IPS-18a (cell line): ENCODE data around the gene PRKAR1B.

ENCODE experiments used
- H3K27ac ChIP-seq: one replicate; pipeline ENCODE4 v1.5.1; 2013; ENCODE audit warnings: low read length
- H3K27me3 ChIP-seq: one replicate; pipeline ENCODE4 v1.6.1; 2013; ENCODE audit warnings: mild to moderate bottlenecking, low read length; ENCODE audit not compliant: control insufficient read depth, insufficient read depth
- H3K36me3 ChIP-seq: one replicate; pipeline ENCODE4 v1.6.1; 2013; ENCODE audit warnings: low read depth, low read length; ENCODE audit not compliant: control insufficient read depth
- H3K4me1 ChIP-seq: one replicate; pipeline ENCODE4 v1.6.1; 2013; ENCODE audit warnings: low read depth, low read length; ENCODE audit not compliant: control insufficient read depth
- H3K4me3 ChIP-seq: one replicate; pipeline ENCODE4 v1.5.1; 2013; ENCODE audit warnings: low read length
- H3K9ac ChIP-seq: one replicate; pipeline ENCODE4 v1.6.1; 2013; ENCODE audit warnings: mild to moderate bottlenecking, low read length, moderate library complexity
- H3K9me3 ChIP-seq: one replicate; pipeline ENCODE4 v1.6.1; 2013; ENCODE audit warnings: low read depth, low read length; ENCODE audit not compliant: control insufficient read depth

PRKAR1B gene

DNA sequence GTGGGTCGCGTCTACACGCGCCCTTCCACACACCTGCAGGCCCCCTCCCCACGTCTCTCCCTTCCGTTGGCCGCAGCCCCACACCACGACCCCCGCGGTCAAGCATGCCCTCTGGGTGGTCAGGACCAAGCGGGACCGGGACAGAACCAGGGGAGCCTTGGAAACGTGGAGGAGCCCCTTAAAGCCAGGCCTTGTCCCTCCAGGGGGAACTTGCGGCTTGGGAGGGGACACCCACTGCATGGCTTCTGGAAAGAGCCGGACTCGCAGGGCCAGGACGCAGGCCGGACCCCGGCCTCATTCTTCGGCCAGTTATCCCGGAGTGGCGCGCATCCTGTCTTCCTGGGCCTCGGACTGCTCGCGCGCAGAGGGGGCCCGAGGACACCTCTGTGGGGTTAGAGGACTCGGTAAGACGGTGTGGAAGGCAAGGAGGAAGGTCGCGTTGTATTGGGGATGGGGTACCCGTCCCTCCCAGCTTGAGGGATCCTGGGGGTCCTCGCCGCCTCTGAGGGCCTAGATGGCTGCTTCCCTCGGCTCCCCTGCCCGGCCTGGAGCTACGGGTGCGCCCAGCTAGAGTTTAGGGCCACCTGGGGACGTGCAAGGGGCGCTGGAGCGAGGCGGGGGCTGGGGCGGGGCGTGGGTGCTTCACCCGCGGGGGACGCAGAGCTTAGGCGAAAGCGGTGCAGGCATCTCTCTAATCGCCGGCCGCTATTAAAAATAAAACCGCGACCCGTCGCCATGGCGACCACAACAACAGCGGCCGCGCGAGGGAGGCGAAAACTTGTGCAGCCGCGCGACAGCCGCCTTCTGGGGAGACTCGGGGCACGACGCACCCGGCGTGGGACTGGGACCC lies 205.6 kb downstream of the PRKAR1B start:
- peak overlapping the region; percentile 48 for H3K4me3 ChIP-seq
- peak overlapping the region; percentile 50 for H3K9ac ChIP-seq
- no peaks in the 10 kb centered on the region for H3K36me3 ChIP-seq
- peaks cover 3% of the 10 kb centered on the region for H3K4me1 ChIP-seq
- H3K27ac ChIP-seq, result no peak overlapping the region
- H3K9me3 ChIP-seq, result no peaks in the 10 kb centered on the region
- peaks cover 69% of the 10 kb centered on the region for H3K27me3 ChIP-seq

- peaks cover 3% of the 10 kb centered on the region for H3K4me1 ChIP-seq
- no peaks in the 10 kb centered on the region for H3K36me3 ChIP-seq
- H3K27ac ChIP-seq, result no peak overlapping the region
- H3K4me3 ChIP-seq, result peak overlapping the region; percentile 48
- no peaks in the 10 kb centered on the region for H3K9me3 ChIP-seq
- no peak overlapping the region for H3K9ac ChIP-seq
- peaks cover 69% of the 10 kb centered on the region for H3K27me3 ChIP-seq
Measured at GRCh38 chr7:520503-521161, 206.4 kb downstream of the PRKAR1B start.

DNA sequence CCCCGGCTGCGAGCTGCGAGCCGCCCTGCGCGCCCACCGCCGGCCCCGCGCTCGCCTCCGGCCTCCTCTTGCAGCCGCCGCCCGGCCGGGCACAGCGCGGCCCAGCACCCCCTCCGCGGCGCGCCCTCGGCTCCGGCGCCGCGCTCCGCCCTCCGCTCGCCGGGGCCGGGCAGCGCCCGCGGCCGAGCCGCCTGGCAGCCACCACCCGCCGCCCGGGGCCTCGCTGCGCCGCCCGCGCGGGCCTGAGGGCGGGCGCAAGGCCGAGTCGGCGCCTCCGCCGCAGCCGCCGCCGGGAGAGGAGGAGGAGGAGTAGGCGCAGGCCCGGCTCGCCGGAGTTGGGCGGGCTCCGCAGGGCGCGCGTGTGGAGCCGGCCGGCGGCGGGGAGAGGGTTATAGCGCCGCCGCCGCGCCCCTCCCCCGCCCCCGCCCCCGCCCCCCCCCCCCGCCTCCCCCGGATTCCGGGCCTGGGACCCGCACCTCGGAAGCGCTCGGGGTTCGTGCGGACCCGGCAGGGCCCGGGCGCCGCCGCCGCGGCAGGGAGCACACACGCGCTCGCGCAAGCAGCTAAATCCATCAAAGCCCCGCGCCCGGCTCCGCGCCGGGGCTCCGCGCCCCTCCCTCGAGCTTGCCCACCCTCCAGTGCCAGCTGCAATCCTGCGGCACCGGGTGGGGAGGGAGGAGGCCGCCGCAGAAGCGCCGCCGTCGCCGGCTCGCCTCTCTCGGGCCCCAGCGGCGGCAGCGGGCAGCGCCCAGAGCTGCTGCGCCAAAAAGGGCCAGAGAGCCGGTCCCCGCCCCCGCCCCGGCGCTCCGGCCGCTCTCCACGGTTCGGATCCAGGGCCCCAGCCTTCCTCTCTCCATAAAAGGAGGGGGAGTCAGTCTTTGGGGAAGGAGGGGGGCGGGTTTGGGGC lies 207.3 kb downstream of the PRKAR1B start, which contains the start of gene PDGFA:
Gene PDGFA, minus strand, starts transcription at position 363 of the 907 bp plus-strand sequence. CDS start 845 bp downstream, outside the sequence.
- H3K9me3 ChIP-seq, result no peaks in the 10 kb centered on the region
- H3K4me1 ChIP-seq, result peaks cover 11% of the 10 kb centered on the region
- H3K4me3 ChIP-seq, result peak within 1 kb of the TSS; percentile 78
- peaks cover 61% of the 10 kb centered on the region for H3K27me3 ChIP-seq
- no peak within 1 kb of the TSS for H3K27ac ChIP-seq
- no peaks in the 10 kb centered on the region for H3K36me3 ChIP-seq
- H3K9ac ChIP-seq, result no peak within 1 kb of the TSS

DNA sequence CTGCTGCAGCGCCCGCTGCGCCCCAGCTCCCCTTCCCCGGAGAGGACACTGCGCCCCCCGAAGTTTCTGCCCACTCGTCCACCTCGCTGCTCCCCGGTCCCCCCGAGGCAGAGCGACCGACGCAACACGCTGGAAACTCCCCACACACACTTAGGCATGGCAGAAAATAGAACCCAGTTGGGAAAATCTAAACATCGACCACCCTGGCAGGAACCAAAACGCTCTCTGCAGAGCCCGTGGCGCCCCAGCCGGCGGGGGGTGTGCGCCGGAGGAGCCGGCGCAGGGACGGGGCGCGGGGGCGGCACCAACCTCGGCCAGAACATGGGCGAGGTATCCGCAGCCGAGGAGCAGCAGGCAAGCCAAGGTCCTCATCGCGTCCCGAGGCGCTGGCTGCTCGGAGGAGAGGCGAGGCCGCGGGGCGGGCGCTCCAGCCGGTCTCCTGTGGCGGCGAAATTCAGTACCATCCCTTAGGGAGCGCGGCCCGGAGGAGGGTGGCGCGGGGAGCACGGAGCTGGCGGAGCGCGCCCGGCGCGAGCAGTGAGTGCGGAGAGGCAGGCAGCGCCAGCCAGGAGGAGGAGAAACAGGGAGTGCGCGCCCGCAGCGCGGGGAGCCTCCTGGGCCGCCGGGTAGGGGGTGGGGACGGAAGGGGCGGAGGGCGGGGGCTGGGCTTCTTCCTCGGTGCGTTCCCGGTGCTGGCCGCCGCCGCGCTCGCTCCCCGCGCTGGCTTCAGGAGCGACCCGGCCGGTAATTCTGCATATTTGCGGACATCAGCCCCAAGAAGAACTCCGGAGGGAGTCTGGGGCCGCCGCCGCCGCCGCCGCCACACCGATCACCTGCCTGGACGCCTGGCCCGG lies 208.2 kb downstream of the PRKAR1B start:
- Histone ChIP-seq H3K36me3 (no peaks in the 10 kb centered on the region), H3K9me3 (no peaks in the 10 kb centered on the region), H3K27ac (no peak overlapping the region), H3K27me3 (peaks cover 52% of the 10 kb centered on the region), H3K9ac (no peak overlapping the region), H3K4me1 (peaks cover 19% of the 10 kb centered on the region), H3K4me3 (peak overlapping the region; percentile 78)

DNA sequence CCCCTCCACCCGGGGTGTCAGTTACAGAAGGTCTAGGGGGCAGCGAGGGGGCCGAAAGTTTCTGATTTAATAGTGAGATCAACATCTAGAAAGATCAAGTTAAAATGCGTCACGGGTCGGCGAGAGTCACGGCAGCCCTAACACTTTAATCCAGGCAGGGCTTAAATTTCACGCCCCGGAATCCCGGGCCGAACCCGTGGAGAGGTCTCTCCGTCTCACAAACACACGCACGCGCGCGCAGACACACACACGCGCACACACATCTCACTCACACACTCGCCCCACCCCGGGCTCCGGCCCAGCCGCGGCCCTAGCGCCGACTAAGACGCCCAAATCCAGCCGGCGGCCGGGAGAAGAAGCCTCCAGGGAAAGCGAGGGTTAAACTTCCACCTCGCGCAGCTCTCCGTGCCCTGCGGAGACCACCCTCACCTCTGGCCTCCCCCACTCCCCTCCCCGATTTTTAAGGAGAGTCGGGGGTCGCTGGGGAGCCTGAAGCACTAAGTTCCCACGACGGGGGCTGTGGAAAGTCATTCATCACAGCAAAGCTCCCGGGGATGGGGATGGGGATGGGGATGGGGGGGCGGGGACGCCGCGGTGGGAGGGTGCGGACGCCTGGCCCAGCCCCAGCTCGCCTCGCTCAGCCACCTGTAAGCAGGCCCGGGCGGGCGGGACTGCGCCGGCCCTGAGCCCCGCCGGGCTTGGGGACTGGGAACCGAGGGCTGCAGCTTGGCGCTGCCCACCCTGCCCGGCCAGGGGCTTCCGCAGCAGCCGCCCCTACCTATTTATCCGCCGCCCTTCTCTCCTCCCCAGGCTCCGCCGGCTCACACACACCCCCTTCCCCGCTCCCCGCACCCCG lies 209.1 kb downstream of the PRKAR1B start:
- no peak overlapping the region for H3K27ac ChIP-seq
- H3K4me1 ChIP-seq, result peaks cover 23% of the 10 kb centered on the region
- no peaks in the 10 kb centered on the region for H3K36me3 ChIP-seq
- peak overlapping the region; percentile 61 for H3K9ac ChIP-seq
- peaks cover 43% of the 10 kb centered on the region for H3K27me3 ChIP-seq
- no peaks in the 10 kb centered on the region for H3K9me3 ChIP-seq
- H3K4me3 ChIP-seq, result peak overlapping the region; percentile 78

GRCh38 chr7:516606-517456 lies 210.2 kb downstream of the PRKAR1B start:
- Histone ChIP-seq H3K27me3 (peaks cover 32% of the 10 kb centered on the region), H3K4me3 (peak overlapping the region; percentile 78), H3K36me3 (no peaks in the 10 kb centered on the region), H3K4me1 (peaks cover 23% of the 10 kb centered on the region), H3K9ac (peak overlapping the region; percentile 28), H3K9me3 (no peaks in the 10 kb centered on the region), H3K27ac (no peak overlapping the region)

- Histone ChIP-seq H3K27ac (no peak overlapping the region), H3K36me3 (no peaks in the 10 kb centered on the region), H3K9ac (no peak overlapping the region), H3K4me3 (peak overlapping the region; percentile 78), H3K9me3 (no peaks in the 10 kb centered on the region), H3K27me3 (peaks cover 26% of the 10 kb centered on the region), H3K4me1 (peaks cover 20% of the 10 kb centered on the region)
Measured at GRCh38 chr7:516216-516605, 210.9 kb downstream of the PRKAR1B start.

GRCh38 chr7:515628-516027 lies 211.5 kb downstream of the PRKAR1B start:
- H3K36me3 ChIP-seq, result no peaks in the 10 kb centered on the region
- no peak overlapping the region for H3K27ac ChIP-seq
- peaks cover 20% of the 10 kb centered on the region for H3K4me1 ChIP-seq
- peak overlapping the region; percentile 45 for H3K9ac ChIP-seq
- H3K4me3 ChIP-seq, result peak overlapping the region; percentile 57
- no peaks in the 10 kb centered on the region for H3K9me3 ChIP-seq
- peaks cover 20% of the 10 kb centered on the region for H3K27me3 ChIP-seq

GRCh38 chr7:514651-515598 lies 212.2 kb downstream of the PRKAR1B start:
- peaks cover 20% of the 10 kb centered on the region for H3K4me1 ChIP-seq
- H3K27me3 ChIP-seq, result peaks cover 14% of the 10 kb centered on the region

More at GRCh38 chr7:514651-515598, 212.2 kb downstream of the PRKAR1B start:
- Histone ChIP-seq H3K9ac (peak overlapping the region; percentile 45), H3K27ac (no peak overlapping the region), H3K36me3 (no peaks in the 10 kb centered on the region), H3K9me3 (no peaks in the 10 kb centered on the region), H3K4me3 (peak overlapping the region; percentile 57)
